Osteocyte (in vitro differentiated cells): Measurements from ENCODE around the gene RHEX. TPM values are rescaled to one million over a fixed set of nuclear protein-coding genes. Genes with fewer than 3 reads are reported as not detected.
A peak's percentile ranks its signal among the peaks of the same experiment; 100 is the strongest.

ENCODE experiments used
- DNase-seq: peaks from one replicate; pipeline ENCODE4 v3.0.0; 2021; ENCODE audit warnings: mixed read lengths; ENCODE audit not compliant: unreplicated experiment; ENCODE audit errors: extremely low spot score
- H3K27ac Mint-ChIP-seq: one replicate; pipeline ENCODE4 v1.8.0; 2021; ENCODE audit warnings: mild to moderate bottlenecking, mixed read lengths; ENCODE audit not compliant: unreplicated experiment
- H3K27me3 Mint-ChIP-seq: one replicate; pipeline ENCODE4 v1.8.0; 2021; ENCODE audit warnings: mixed read lengths; ENCODE audit not compliant: unreplicated experiment
- H3K36me3 Mint-ChIP-seq: one replicate; pipeline ENCODE4 v1.8.0; 2021; ENCODE audit warnings: mixed read lengths; ENCODE audit not compliant: unreplicated experiment
- H3K4me1 Mint-ChIP-seq: one replicate; pipeline ENCODE4 v1.8.0; 2021; ENCODE audit warnings: mixed read lengths; ENCODE audit not compliant: unreplicated experiment
- H3K4me3 Mint-ChIP-seq: one replicate; pipeline ENCODE4 v1.8.0; 2021; ENCODE audit warnings: mild to moderate bottlenecking, moderate library complexity, mixed read lengths; ENCODE audit not compliant: unreplicated experiment
- H3K9me3 Mint-ChIP-seq: one replicate; pipeline ENCODE4 v1.8.0; 2021; ENCODE audit warnings: mixed read lengths; ENCODE audit not compliant: unreplicated experiment
- total RNA-seq: library from RNA; stranded (reverse); gene quantifications from 2 replicates; pipeline ENCODE4 v1.2.1, GENCODE V29; 2021
- TF ChIP-seq, protein P1 (sequence below): fragments of 200-600 bp; sonication (generic); IDR thresholded peaks from 2 replicates; pipeline ENCODE4 v1.5.0; 2021; ENCODE audit warnings: antibody characterized with exemption, mild to moderate bottlenecking, moderate library complexity

RHEX gene
- total RNA-seq, 1 donor from 2014 or later = not detected

GRCh38 chr1:206037581-206037980 is 15.4 kb upstream of the RHEX start:
- Mint-ChIP-seq H3K9me3 (no peaks in the 10 kb centered on the region), H3K27me3 (peaks cover 69% of the 10 kb centered on the region), H3K27ac (no peak overlapping the region), H3K36me3 (no peaks in the 10 kb centered on the region), H3K4me1 (no peaks in the 10 kb centered on the region), H3K4me3 (no peak overlapping the region)
- TF ChIP-seq, protein P1, sequence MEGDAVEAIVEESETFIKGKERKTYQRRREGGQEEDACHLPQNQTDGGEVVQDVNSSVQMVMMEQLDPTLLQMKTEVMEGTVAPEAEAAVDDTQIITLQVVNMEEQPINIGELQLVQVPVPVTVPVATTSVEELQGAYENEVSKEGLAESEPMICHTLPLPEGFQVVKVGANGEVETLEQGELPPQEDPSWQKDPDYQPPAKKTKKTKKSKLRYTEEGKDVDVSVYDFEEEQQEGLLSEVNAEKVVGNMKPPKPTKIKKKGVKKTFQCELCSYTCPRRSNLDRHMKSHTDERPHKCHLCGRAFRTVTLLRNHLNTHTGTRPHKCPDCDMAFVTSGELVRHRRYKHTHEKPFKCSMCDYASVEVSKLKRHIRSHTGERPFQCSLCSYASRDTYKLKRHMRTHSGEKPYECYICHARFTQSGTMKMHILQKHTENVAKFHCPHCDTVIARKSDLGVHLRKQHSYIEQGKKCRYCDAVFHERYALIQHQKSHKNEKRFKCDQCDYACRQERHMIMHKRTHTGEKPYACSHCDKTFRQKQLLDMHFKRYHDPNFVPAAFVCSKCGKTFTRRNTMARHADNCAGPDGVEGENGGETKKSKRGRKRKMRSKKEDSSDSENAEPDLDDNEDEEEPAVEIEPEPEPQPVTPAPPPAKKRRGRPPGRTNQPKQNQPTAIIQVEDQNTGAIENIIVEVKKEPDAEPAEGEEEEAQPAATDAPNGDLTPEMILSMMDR = no peak
- DNase-seq = no peak

GRCh38 chr1:206039046-206039973 is 13.7 kb upstream of the RHEX start:
- no peaks in the 10 kb centered on the region for H3K36me3 Mint-ChIP-seq
- H3K27ac Mint-ChIP-seq = no peak overlapping the region
- TF ChIP-seq, protein P1 = no peak

DNA sequence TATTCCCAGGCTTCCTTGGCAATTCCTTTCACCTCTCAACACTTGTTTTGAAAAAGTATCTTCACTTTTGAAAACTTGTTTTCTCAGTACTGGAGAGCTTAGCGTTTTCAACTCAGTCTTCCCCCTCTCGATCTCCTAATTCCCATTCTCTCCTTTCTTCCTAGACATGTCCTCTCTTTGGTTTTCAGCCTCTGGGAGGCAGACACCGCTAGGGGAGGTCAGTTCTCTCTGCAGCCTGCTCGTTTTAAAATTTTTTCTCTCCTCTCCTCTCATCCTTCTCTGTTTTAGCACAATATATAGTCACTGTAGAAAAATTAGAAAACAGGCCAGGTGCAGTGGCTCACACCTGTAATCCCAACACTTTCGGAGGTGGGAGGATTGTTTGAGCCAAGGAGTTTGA is 12.6 kb upstream of the RHEX start:
- no peak for DNase-seq
- Mint-ChIP-seq H3K36me3 (no peaks in the 10 kb centered on the region), H3K4me1 (no peaks in the 10 kb centered on the region), H3K9me3 (no peaks in the 10 kb centered on the region), H3K27me3 (peaks cover 52% of the 10 kb centered on the region), H3K4me3 (no peak overlapping the region), H3K27ac (no peak overlapping the region)
- TF ChIP-seq, protein P1 = no peak

More at GRCh38 chr1:206039046-206039973, 13.7 kb upstream of the RHEX start:
- Mint-ChIP-seq H3K9me3 (no peaks in the 10 kb centered on the region), H3K4me1 (no peaks in the 10 kb centered on the region), H3K27me3 (peaks cover 61% of the 10 kb centered on the region), H3K4me3 (no peak overlapping the region)
- peak; percentile 68 for DNase-seq

DNA sequence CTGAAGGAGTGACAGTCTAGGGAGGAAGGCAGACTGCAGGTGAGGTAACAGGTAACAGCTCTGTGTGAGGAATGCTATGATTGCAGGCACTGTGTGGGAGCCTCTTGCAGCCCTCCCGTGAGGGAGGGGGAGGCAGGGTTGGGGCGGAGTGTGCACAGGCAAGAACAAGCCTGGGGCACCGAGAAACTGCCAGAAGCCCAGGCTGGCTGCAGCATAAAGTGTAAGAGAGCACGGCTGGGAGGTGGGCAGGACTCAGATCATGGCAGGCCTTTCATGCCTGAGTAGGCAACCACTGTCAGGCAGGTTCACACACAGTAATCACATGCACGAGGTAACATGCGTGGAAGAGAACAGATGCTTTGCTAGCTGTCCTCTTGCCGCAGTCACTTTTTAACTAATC is 11.3 kb upstream of the RHEX start:
- TF ChIP-seq, protein P1 = no peak
- DNase-seq = peak; percentile 77
- no peak overlapping the region for H3K4me3 Mint-ChIP-seq
- peaks cover 49% of the 10 kb centered on the region for H3K27me3 Mint-ChIP-seq
- no peaks in the 10 kb centered on the region for H3K36me3 Mint-ChIP-seq
- no peak overlapping the region for H3K27ac Mint-ChIP-seq
- no peaks in the 10 kb centered on the region for H3K9me3 Mint-ChIP-seq
- H3K4me1 Mint-ChIP-seq = no peaks in the 10 kb centered on the region

DNA sequence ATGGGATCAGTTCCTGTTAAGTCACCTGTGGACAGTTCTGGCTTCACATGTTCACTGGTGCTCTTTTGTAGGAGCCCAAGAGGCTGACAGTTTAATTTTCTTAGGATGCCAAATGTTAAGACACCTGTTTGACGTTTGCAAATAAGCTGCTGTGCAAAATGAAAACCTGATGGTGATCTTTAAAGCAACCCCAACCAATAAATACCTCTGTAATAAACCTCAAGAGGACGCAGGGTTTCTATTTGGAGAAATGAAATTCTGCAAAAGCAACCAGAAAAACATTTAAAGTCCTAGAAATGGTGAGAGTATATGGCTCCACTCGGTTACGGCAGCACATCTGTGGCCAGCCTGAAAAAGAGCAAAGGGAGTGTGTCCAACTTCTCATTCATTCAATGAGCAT is 5.7 kb upstream of the RHEX start:
- no peak for DNase-seq
- H3K36me3 Mint-ChIP-seq = no peaks in the 10 kb centered on the region
- TF ChIP-seq, protein P1 = no peak
- H3K27ac Mint-ChIP-seq = no peak overlapping the region
- H3K9me3 Mint-ChIP-seq = no peaks in the 10 kb centered on the region
- no peaks in the 10 kb centered on the region for H3K4me1 Mint-ChIP-seq
- no peak overlapping the region for H3K4me3 Mint-ChIP-seq
- H3K27me3 Mint-ChIP-seq = peaks cover 32% of the 10 kb centered on the region
